Tibial nerve (tissue), 3 donors: Measurements from ENCODE around the gene RPE.

ENCODE experiments used
- CTCF ChIP-seq, 5 experiments: fragments of 200-600 bp in 3 of 5; fragments of 450-650 bp in 2 of 5; sonication (generic) in 3 of 5; IDR thresholded peaks; one replicate each; pipeline ENCODE4 v1.5.1; 2016 to 2019; ENCODE audit warnings: antibody characterized with exemption in 5 of 5, mild to moderate bottlenecking in 3 of 5, moderate library complexity in 2 of 5
- POLR2A ChIP-seq, 2 donors: fragments of 450-650 bp; IDR thresholded peaks; one replicate each; pipeline ENCODE4 v1.6.1; 2017; ENCODE audit warnings: antibody characterized with exemption in 2 of 2, mild to moderate bottlenecking in 2 of 2, moderate library complexity in 2 of 2

DNA sequence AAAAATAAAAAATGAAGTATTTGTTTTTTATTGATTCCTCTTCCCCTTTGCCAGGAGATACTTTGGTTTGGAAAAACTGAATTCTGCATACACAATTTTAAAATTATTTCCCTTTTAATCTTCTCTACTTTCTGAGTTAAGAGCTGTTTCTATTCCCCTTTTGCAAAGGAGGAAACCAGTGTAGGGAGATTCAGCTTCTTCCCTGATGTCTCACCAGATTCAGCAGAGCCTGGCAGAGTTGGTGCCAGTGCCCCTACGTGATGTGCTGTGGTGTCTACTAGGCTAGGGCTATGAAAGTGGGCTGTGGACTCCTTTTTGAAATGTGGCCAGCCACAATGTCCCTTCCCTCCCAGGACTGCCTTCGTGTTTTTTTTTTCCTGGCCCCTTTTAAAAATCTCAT lies 2.4 kb downstream of the RPE start:
- TF ChIP-seq CTCF (IDR thresholded peaks at IDR 0.05): no peak
- TF ChIP-seq POLR2A (IDR thresholded peaks at IDR 0.05): no peak
